GM12891 (cell line): ENCODE measurements around the gene TRANK1.

Source experiments
- POLR2A ChIP-seq: IDR thresholded peaks from 2 replicates; pipeline ENCODE4 v1.6.1; 2011; ENCODE audit warnings: low read depth, low read length, control low read depth
- POLR2AphosphoS5 ChIP-seq: IDR thresholded peaks from 2 replicates; pipeline ENCODE4 v1.6.1; 2011; ENCODE audit warnings: low read depth, low read length, control low read depth

- TF ChIP-seq POLR2AphosphoS5 (no peak), POLR2A (no peak)
These were observed 21.3 kb downstream of the TRANK1 start for GRCh38 chr3:36923523-36923943.
